HG03175 (cell line): ENCODE results near the gene RNU2-63P.
"Not testable (repeated sequence)": the region's sequence is repeated elsewhere in the genome, so short reads cannot be mapped to it uniquely, and the experiment has no call there.

Source experiments
- ATAC-seq: cut with Tn5 transposase; IDR thresholded peaks from one replicate; pipeline ENCODE4 v1.9.1; 2021; ENCODE audit warnings: mild to moderate bottlenecking, moderate library complexity; ENCODE audit not compliant: unreplicated experiment

The RNU2-63P gene

GRCh38 chr2:88032070-88032702 is 15.8 kb upstream of the RNU2-63P start:
- no peak for ATAC-seq

- ATAC-seq: no peak
Measured at GRCh38 chr2:88028931-88029330, 12.6 kb upstream of the RNU2-63P start.

GRCh38 chr2:88027697-88028389 is 11.5 kb upstream of the RNU2-63P start:
- no peak for ATAC-seq

GRCh38 chr2:88024509-88024908 is 8.2 kb upstream of the RNU2-63P start:
- ATAC-seq: no peak

GRCh38 chr2:88022669-88022921 is 6.2 kb upstream of the RNU2-63P start:
- ATAC-seq: no peak

GRCh38 chr2:88019985-88020384 is 3.6 kb upstream of the RNU2-63P start:
- no peak for ATAC-seq

GRCh38 chr2:88018909-88019308 is 2.6 kb upstream of the RNU2-63P start:
- no peak for ATAC-seq

GRCh38 chr2:88018077-88018805 is 1.9 kb upstream of the RNU2-63P start:
- ATAC-seq: not testable (repeated sequence)

- ATAC-seq: not testable (repeated sequence)
Measured at GRCh38 chr2:88017780-88018038, 1.4 kb upstream of the RNU2-63P start.

GRCh38 chr2:88016960-88017779 is 823 bp upstream of the RNU2-63P start:
- peak; percentile 64 for ATAC-seq

- no peak for ATAC-seq
Measured at GRCh38 chr2:88011011-88011410, 5.3 kb downstream of the RNU2-63P start.

GRCh38 chr2:88010136-88010535 is 6.2 kb downstream of the RNU2-63P start:
- ATAC-seq: no peak

GRCh38 chr2:88006912-88007439 is 9.4 kb downstream of the RNU2-63P start:
- ATAC-seq: no peak

GRCh38 chr2:88005776-88006175 is 10.6 kb downstream of the RNU2-63P start:
- ATAC-seq: no peak

GRCh38 chr2:88003074-88003755 is 13.1 kb downstream of the RNU2-63P start:
- ATAC-seq: no peak

GRCh38 chr2:88002359-88002707 is 14.0 kb downstream of the RNU2-63P start:
- ATAC-seq: no peak

- not testable (repeated sequence) for ATAC-seq
Measured at GRCh38 chr2:88000474-88000873, 15.9 kb downstream of the RNU2-63P start.

GRCh38 chr2:87996570-87996969 is 19.8 kb downstream of the RNU2-63P start:
- no peak for ATAC-seq

- no peak for ATAC-seq
Measured at GRCh38 chr2:87995756-87996155, 20.6 kb downstream of the RNU2-63P start.

- ATAC-seq: not testable (repeated sequence)
Measured at GRCh38 chr2:87994304-87994850, 22.0 kb downstream of the RNU2-63P start.

GRCh38 chr2:87992569-87992968 is 23.8 kb downstream of the RNU2-63P start:
- ATAC-seq: not testable (repeated sequence)
